GM21381 (cell line): Measurements from ENCODE around the gene CD151.

Experiments used
- ATAC-seq: cut with Tn5 transposase; IDR thresholded peaks from one replicate; pipeline ENCODE4 v1.9.1; 2021; ENCODE audit warnings: mild to moderate bottlenecking, moderate library complexity; ENCODE audit not compliant: unreplicated experiment

CD151 gene

GRCh38 chr11:813072-813455 is 19.7 kb upstream of the CD151 start:
- no peak for ATAC-seq

- no peak for ATAC-seq
Observed at GRCh38 chr11:813456-814096, 19.2 kb upstream of the CD151 start.

GRCh38 chr11:815675-816432 is 16.9 kb upstream of the CD151 start:
- ATAC-seq: no peak

GRCh38 chr11:816433-816779 is 16.3 kb upstream of the CD151 start:
- ATAC-seq: no peak

- ATAC-seq: no peak
Observed at GRCh38 chr11:818396-819128, 14.2 kb upstream of the CD151 start, which contains the start of gene PNPLA2. TSS of gene PNPLA2 (plus strand) at chr11:818914. CDS start at chr11:819719, 805 bp downstream.

GRCh38 chr11:819129-819931 is 13.4 kb upstream of the CD151 start:
- peak; percentile 57 for ATAC-seq

GRCh38 chr11:819943-820649 is 12.7 kb upstream of the CD151 start:
- peak; percentile 64 for ATAC-seq

GRCh38 chr11:820655-821511 is 11.9 kb upstream of the CD151 start:
- ATAC-seq: no peak

- no peak for ATAC-seq
Observed at GRCh38 chr11:821512-822371, 11.0 kb upstream of the CD151 start.

GRCh38 chr11:823441-824291 is 9.1 kb upstream of the CD151 start:
- ATAC-seq: no peak

GRCh38 chr11:824292-824880 is 8.4 kb upstream of the CD151 start:
- ATAC-seq: no peak

GRCh38 chr11:824942-825341 is 7.8 kb upstream of the CD151 start:
- ATAC-seq: no peak

GRCh38 chr11:825366-826226 is 7.2 kb upstream of the CD151 start:
- ATAC-seq: no peak

GRCh38 chr11:826227-826621 is 6.5 kb upstream of the CD151 start:
- no peak for ATAC-seq

- ATAC-seq: peak; percentile 2
Observed at GRCh38 chr11:826836-827145, 6.0 kb upstream of the CD151 start.

GRCh38 chr11:827146-827896 is 5.4 kb upstream of the CD151 start:
- ATAC-seq: peak; percentile 47
